SK-N-SH treated with all-trans-retinoic acid at 6 μM for 48 hours (cell line): ENCODE data around the gene IFNK.

ENCODE experiments used
- ATAC-seq: fragments of 200-7000 bp; cut with Tn5 transposase; 3 replicates; pipeline ENCODE4 v1.9.1; 2020; ENCODE audit warnings: mild to moderate bottlenecking, moderate library complexity
- ARNTL ChIP-seq: fragments of 450-650 bp; formaldehyde crosslinking; IDR thresholded peaks from 2 replicates; pipeline ENCODE4 v1.5.0; 2020; ENCODE audit warnings: low read depth, mild to moderate bottlenecking, moderate library complexity, borderline replicate concordance
- BACH2 ChIP-seq: fragments of 250-450 bp; sonication (Bioruptor Pico); IDR thresholded peaks from 2 replicates; pipeline ENCODE4 v1.9.0; 2021; ENCODE audit warnings: mild to moderate bottlenecking, borderline replicate concordance
- CSDC2 ChIP-seq: fragments of 250-450 bp; sonication (Bioruptor Pico); IDR thresholded peaks from 2 replicates; pipeline ENCODE4 v1.5.0; 2020; ENCODE audit warnings: mild to moderate bottlenecking, moderate library complexity
- ESRRG ChIP-seq: fragments of 250-450 bp; sonication (Bioruptor Pico); IDR thresholded peaks from 2 replicates; pipeline ENCODE4 v1.6.1; 2021; ENCODE audit warnings: mild to moderate bottlenecking
- GLIS3 ChIP-seq: fragments of 250-450 bp; sonication (Bioruptor Pico); IDR thresholded peaks from 2 replicates; pipeline ENCODE4 v1.5.0; 2020; ENCODE audit warnings: mild to moderate bottlenecking, moderate library complexity
- ISL1 ChIP-seq: fragments of 250-450 bp; sonication (Bioruptor Pico); IDR thresholded peaks from 2 replicates; pipeline ENCODE4 v2.1.2; 2022; ENCODE audit warnings: mild to moderate bottlenecking, moderate library complexity
- OSR1 ChIP-seq: fragments of 250-450 bp; sonication (Bioruptor Pico); IDR thresholded peaks from 2 replicates; pipeline ENCODE4 v1.8.0; 2022; ENCODE audit warnings: moderate library complexity, mild to moderate bottlenecking, inconsistent platforms
- PPARA ChIP-seq: fragments of 250-450 bp; sonication (Bioruptor Pico); IDR thresholded peaks from 2 replicates; pipeline ENCODE4 v1.5.0; 2020; ENCODE audit warnings: mild to moderate bottlenecking, borderline replicate concordance
- RARB ChIP-seq: fragments of 250-450 bp; sonication (Bioruptor Pico); IDR thresholded peaks from 2 replicates; pipeline ENCODE4 v1.8.0; 2021; ENCODE audit warnings: mild to moderate bottlenecking, moderate library complexity
- TCF4 ChIP-seq: fragments of 250-450 bp; sonication (Bioruptor Pico); IDR thresholded peaks from 2 replicates; pipeline ENCODE4 v1.8.0; 2021; ENCODE audit warnings: mild to moderate bottlenecking, moderate library complexity, borderline replicate concordance
- TOX ChIP-seq: fragments of 250-450 bp; sonication (Bioruptor Pico); IDR thresholded peaks from 2 replicates; pipeline ENCODE4 v1.8.0; 2021; ENCODE audit warnings: mild to moderate bottlenecking, moderate library complexity, borderline replicate concordance
- ZC3H10 ChIP-seq: fragments of 250-450 bp; sonication (Bioruptor Pico); IDR thresholded peaks from 2 replicates; pipeline ENCODE4 v1.5.1; 2021; ENCODE audit warnings: mild to moderate bottlenecking, moderate library complexity
- ZFP3 ChIP-seq: fragments of 250-450 bp; sonication (Bioruptor Pico); IDR thresholded peaks from 2 replicates; pipeline ENCODE4 v1.5.0; 2020; ENCODE audit warnings: mild to moderate bottlenecking, moderate library complexity
- ZNF565 ChIP-seq: fragments of 450-650 bp; formaldehyde crosslinking; conservative IDR thresholded peaks from 2 replicates; pipeline ENCODE4 v1.5.0; 2020; ENCODE audit warnings: low read depth, mild to moderate bottlenecking, moderate library complexity
- ZNF70 ChIP-seq: fragments of 450-650 bp; formaldehyde crosslinking; IDR thresholded peaks from 2 replicates; pipeline ENCODE4 v1.5.0; 2020; ENCODE audit warnings: mild to moderate bottlenecking, moderate library complexity
- ZNF8 ChIP-seq: fragments of 450-650 bp; formaldehyde crosslinking; IDR thresholded peaks from 2 replicates; pipeline ENCODE4 v1.5.0; 2020; ENCODE audit warnings: mild to moderate bottlenecking, moderate library complexity
- TF ChIP-seq, protein P1 (sequence below): fragments of 250-450 bp; sonication (Bioruptor Pico); IDR thresholded peaks from 2 replicates; pipeline ENCODE4 v1.5.1; 2021; ENCODE audit warnings: mild to moderate bottlenecking, moderate library complexity
- TF ChIP-seq, protein P2 (sequence below): fragments of 250-450 bp; sonication (Bioruptor Pico); IDR thresholded peaks from 2 replicates; pipeline ENCODE4 v1.8.0; 2021; ENCODE audit warnings: low read depth, mild to moderate bottlenecking, moderate library complexity, borderline replicate concordance
- TF ChIP-seq, protein P3 (sequence below): fragments of 250-450 bp; sonication (Bioruptor Pico); IDR thresholded peaks from 2 replicates; pipeline ENCODE4 v1.8.0; 2020; ENCODE audit warnings: mild to moderate bottlenecking, moderate library complexity, borderline replicate concordance
- TF ChIP-seq, protein P4 (sequence below): fragments of 250-450 bp; sonication (Bioruptor Pico); IDR thresholded peaks from 2 replicates; pipeline ENCODE4 v1.5.1; 2020; ENCODE audit warnings: low read depth, mild to moderate bottlenecking, moderate library complexity
- TF ChIP-seq, protein P5 (sequence below): fragments of 250-450 bp; sonication (Bioruptor Pico); IDR thresholded peaks from 2 replicates; pipeline ENCODE4 v1.5.0; 2020; ENCODE audit warnings: mild to moderate bottlenecking, moderate library complexity

Gene IFNK

DNA sequence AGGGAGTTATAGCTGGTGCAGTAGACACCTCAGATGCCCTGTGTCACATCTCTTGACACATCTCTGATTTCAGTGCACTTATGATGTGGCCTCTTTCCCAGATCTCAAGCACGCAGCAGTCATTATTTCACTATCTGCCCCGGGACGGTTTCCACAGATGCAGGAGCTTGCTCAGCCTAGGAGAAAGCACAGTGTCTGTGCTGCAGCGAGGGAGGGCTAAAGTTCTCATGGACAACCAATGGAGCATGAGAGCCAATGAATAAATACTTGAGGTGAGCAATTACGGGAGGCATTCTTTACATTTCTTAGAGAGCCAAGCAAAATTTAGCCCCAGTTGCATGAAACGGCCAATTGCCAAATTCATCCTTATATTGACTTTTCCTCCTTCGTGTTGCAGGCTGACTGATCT is 12.9 kb downstream of the IFNK start:
- TF ChIP-seq OSR1 (CRISPR knock-in tag) (no peak), TCF4 (no peak), ESRRG (CRISPR knock-in tag) (no peak), ISL1 (CRISPR knock-in tag) (no peak), PPARA (CRISPR knock-in tag) (no peak), ZFP3 (no peak), ARNTL (CRISPR knock-in tag) (no peak), ZNF565 (CRISPR knock-in tag) (no peak), TOX (CRISPR knock-in tag) (no peak), CSDC2 (no peak), ZNF70 (no peak)
- TF ChIP-seq, protein P1, sequence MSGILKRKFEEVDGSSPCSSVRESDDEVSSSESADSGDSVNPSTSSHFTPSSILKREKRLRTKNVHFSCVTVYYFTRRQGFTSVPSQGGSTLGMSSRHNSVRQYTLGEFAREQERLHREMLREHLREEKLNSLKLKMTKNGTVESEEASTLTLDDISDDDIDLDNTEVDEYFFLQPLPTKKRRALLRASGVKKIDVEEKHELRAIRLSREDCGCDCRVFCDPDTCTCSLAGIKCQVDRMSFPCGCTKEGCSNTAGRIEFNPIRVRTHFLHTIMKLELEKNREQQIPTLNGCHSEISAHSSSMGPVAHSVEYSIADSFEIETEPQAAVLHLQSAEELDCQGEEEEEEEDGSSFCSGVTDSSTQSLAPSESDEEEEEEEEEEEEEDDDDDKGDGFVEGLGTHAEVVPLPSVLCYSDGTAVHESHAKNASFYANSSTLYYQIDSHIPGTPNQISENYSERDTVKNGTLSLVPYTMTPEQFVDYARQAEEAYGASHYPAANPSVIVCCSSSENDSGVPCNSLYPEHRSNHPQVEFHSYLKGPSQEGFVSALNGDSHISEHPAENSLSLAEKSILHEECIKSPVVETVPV (CRISPR knock-in tag), result no peak
- TF ChIP-seq, all 23 proteins: peak for 0
- no peak for ATAC-seq

DNA sequence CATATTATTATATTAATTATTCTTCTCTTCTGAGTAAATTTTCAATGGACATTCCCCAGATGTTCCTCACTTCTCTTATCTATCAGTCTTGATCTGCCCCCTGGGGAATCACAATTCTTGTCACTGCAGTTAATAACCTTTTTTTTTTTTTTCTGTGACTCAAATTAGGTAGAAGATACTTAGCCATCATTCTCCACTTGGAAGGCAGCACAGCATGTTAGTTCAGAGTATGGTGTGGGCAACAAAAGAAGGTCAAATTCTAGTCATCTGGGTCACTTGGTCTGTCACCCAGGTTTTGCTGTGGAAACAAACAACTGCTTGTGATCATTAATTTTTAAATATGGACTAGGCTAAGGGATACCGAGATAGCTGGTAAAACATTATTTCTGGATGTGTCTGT is 13.7 kb downstream of the IFNK start:
- ATAC-seq, result no peak
- TF ChIP-seq, protein P2, sequence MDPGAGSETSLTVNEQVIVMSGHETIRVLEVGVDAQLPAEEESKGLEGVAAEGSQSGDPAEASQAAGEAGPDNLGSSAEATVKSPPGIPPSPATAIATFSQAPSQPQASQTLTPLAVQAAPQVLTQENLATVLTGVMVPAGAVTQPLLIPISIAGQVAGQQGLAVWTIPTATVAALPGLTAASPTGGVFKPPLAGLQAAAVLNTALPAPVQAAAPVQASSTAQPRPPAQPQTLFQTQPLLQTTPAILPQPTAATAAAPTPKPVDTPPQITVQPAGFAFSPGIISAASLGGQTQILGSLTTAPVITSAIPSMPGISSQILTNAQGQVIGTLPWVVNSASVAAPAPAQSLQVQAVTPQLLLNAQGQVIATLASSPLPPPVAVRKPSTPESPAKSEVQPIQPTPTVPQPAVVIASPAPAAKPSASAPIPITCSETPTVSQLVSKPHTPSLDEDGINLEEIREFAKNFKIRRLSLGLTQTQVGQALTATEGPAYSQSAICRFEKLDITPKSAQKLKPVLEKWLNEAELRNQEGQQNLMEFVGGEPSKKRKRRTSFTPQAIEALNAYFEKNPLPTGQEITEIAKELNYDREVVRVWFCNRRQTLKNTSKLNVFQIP (CRISPR knock-in tag), result no peak
- TF ChIP-seq, protein P3, sequence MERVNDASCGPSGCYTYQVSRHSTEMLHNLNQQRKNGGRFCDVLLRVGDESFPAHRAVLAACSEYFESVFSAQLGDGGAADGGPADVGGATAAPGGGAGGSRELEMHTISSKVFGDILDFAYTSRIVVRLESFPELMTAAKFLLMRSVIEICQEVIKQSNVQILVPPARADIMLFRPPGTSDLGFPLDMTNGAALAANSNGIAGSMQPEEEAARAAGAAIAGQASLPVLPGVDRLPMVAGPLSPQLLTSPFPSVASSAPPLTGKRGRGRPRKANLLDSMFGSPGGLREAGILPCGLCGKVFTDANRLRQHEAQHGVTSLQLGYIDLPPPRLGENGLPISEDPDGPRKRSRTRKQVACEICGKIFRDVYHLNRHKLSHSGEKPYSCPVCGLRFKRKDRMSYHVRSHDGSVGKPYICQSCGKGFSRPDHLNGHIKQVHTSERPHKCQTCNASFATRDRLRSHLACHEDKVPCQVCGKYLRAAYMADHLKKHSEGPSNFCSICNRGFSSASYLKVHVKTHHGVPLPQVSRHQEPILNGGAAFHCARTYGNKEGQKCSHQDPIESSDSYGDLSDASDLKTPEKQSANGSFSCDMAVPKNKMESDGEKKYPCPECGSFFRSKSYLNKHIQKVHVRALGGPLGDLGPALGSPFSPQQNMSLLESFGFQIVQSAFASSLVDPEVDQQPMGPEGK (CRISPR knock-in tag), result no peak
- TF ChIP-seq ESRRG (CRISPR knock-in tag) (no peak), ZNF70 (no peak), ARNTL (CRISPR knock-in tag) (no peak), ZNF565 (CRISPR knock-in tag) (no peak), ZFP3 (no peak), ISL1 (CRISPR knock-in tag) (no peak), RARB (CRISPR knock-in tag) (no peak), ZC3H10 (no peak), TCF4 (no peak)
- TF ChIP-seq, protein P1 (CRISPR knock-in tag), result no peak
- TF ChIP-seq, all 23 proteins: peak for 0

DNA sequence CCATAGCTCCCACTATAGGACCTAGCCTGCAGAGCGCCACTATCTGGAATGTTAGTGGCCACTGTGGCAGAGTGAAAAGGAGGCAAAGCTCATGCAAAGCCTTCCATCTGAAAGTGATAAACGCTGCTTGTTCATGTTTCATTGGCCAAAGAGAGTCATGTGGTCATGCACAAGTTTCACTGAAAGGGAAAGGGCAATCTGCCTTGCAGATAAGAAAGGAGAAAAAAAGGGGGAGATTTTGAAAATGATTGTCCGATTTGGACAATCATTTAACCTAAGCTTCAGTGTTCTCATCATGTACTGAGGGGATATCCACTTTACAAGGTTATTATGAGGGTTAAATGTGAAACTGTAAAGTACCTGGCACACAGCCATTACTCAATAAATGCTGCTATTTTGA is 14.6 kb downstream of the IFNK start:
- ATAC-seq, result no peak
- TF ChIP-seq ZC3H10, result no peak
- no peak for TF ChIP-seq BACH2 (CRISPR knock-in tag)
- TF ChIP-seq ZNF565 (CRISPR knock-in tag), result no peak
- TF ChIP-seq, protein P4, sequence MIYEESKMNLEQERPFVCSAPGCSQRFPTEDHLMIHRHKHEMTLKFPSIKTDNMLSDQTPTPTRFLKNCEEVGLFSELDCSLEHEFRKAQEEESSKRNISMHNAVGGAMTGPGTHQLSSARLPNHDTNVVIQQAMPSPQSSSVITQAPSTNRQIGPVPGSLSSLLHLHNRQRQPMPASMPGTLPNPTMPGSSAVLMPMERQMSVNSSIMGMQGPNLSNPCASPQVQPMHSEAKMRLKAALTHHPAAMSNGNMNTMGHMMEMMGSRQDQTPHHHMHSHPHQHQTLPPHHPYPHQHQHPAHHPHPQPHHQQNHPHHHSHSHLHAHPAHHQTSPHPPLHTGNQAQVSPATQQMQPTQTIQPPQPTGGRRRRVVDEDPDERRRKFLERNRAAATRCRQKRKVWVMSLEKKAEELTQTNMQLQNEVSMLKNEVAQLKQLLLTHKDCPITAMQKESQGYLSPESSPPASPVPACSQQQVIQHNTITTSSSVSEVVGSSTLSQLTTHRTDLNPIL, result no peak
- no peak for TF ChIP-seq ISL1 (CRISPR knock-in tag)
- TF ChIP-seq RARB (CRISPR knock-in tag), result no peak
- no peak for TF ChIP-seq TOX (CRISPR knock-in tag)
- TF ChIP-seq, protein P3 (CRISPR knock-in tag), result no peak
- no peak for TF ChIP-seq ZNF8
- TF ChIP-seq CSDC2, result no peak
- no peak for TF ChIP-seq ZNF70
- TF ChIP-seq, protein P1 (CRISPR knock-in tag), result no peak
- TF ChIP-seq, protein P5, sequence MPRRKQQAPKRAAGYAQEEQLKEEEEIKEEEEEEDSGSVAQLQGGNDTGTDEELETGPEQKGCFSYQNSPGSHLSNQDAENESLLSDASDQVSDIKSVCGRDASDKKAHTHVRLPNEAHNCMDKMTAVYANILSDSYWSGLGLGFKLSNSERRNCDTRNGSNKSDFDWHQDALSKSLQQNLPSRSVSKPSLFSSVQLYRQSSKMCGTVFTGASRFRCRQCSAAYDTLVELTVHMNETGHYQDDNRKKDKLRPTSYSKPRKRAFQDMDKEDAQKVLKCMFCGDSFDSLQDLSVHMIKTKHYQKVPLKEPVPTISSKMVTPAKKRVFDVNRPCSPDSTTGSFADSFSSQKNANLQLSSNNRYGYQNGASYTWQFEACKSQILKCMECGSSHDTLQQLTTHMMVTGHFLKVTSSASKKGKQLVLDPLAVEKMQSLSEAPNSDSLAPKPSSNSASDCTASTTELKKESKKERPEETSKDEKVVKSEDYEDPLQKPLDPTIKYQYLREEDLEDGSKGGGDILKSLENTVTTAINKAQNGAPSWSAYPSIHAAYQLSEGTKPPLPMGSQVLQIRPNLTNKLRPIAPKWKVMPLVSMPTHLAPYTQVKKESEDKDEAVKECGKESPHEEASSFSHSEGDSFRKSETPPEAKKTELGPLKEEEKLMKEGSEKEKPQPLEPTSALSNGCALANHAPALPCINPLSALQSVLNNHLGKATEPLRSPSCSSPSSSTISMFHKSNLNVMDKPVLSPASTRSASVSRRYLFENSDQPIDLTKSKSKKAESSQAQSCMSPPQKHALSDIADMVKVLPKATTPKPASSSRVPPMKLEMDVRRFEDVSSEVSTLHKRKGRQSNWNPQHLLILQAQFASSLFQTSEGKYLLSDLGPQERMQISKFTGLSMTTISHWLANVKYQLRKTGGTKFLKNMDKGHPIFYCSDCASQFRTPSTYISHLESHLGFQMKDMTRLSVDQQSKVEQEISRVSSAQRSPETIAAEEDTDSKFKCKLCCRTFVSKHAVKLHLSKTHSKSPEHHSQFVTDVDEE (CRISPR knock-in tag), result no peak
- TF ChIP-seq GLIS3, result no peak
- no peak for TF ChIP-seq PPARA (CRISPR knock-in tag)
- TF ChIP-seq ESRRG (CRISPR knock-in tag), result no peak
